NCI-H2171 (cell line): Measurements from ENCODE around the gene MAN1A1.

Experiments used
- DNase-seq: peaks from one replicate; lab custom pipeline; 2025; lab: John Stamatoyannopoulos, UW

MAN1A1 gene

GRCh38 chr6:119346450-119346849, 3.1 kb downstream of the MAN1A1 start:
- no peak for DNase-seq

GRCh38 chr6:119345114-119345513, 4.4 kb downstream of the MAN1A1 start:
- DNase-seq, result no peak

DNA sequence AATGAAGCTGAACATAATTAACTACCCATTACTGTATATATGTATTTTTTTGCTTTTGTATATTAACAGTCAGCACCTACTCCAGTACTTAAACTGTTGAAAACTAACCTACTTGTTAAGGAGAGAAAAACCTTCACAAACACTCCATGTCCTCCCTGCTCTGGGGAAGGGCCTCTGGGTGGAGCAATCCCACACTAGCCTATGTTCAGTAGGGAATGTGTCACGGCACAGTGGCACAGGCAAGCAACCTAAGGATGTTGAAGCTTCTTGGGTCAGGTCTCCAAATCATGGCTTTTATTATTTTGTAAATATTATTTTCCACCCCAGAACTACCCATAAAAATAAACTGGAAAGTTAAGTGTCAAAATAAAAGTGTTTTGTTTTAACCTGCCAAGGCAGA, 5.3 kb downstream of the MAN1A1 start:
- no peak for DNase-seq

DNA sequence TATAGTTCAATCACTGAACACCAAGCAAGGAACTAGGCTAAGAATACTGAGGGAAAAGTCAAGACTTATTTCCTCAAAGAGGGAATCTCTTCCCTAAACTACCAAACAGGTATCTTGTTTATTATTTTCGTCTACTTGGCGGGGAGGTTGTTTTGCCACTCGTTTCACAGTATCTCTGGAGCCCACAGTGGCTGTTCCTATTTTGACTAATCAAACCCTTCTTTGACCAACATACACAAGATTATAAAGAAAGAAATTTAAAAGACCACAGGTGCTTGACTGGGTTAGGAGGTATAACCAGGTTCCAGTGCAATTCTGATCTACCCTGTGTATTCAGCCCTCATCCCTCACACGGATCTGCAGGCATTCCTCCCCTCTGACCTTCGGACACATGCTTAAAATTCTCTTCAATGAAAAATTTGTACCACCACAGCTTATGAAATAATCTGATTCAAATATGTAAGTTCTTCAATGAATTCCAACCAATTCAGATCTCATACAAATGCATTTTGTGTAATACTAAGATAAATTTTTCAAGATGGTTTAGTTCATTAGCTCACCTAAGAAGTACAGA, 5.9 kb downstream of the MAN1A1 start:
- no peak for DNase-seq

GRCh38 chr6:119343167-119343566, 6.4 kb downstream of the MAN1A1 start:
- DNase-seq, result no peak

GRCh38 chr6:119342430-119342829, 7.1 kb downstream of the MAN1A1 start:
- no peak for DNase-seq

- DNase-seq, result no peak
Observed at GRCh38 chr6:119340796-119341487, 8.6 kb downstream of the MAN1A1 start.

GRCh38 chr6:119339941-119340456, 9.6 kb downstream of the MAN1A1 start:
- no peak for DNase-seq

DNA sequence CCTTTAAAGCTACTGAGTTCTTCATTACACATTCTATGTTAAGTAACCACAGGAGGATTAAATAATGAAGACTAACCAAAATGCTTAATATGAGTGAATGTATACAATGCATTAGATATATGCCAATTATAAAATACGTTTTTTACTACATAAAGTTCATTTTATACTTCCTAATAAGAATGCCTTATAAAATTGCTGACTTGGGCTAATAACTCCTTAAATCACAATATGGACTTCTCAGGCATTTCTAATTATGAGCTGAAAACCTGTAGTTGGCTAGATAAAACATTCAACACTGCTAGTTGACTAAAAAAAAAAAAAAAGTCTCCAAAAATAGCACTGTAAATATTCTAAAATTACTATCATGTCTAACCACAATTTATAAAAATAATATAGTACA, 11.8 kb downstream of the MAN1A1 start:
- no peak for DNase-seq

DNA sequence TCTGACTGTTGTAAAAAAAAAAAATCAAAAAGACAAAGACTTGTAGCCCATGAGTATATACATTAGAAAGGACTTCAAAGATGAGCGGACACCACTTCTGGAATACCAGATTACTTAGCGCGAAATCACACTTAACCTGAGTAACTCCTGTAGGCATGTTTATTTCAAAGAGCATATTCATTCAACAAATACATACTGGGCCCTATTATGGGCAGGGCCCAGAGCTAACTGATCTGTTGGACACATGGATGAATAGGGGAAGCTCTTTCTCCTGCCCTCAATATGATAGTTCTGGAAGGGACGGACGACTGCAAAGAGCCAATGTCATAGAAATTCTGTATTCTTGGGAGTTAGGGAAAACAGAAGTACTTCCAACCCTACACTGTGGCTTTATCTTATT, 12.3 kb downstream of the MAN1A1 start:
- DNase-seq, result no peak

DNA sequence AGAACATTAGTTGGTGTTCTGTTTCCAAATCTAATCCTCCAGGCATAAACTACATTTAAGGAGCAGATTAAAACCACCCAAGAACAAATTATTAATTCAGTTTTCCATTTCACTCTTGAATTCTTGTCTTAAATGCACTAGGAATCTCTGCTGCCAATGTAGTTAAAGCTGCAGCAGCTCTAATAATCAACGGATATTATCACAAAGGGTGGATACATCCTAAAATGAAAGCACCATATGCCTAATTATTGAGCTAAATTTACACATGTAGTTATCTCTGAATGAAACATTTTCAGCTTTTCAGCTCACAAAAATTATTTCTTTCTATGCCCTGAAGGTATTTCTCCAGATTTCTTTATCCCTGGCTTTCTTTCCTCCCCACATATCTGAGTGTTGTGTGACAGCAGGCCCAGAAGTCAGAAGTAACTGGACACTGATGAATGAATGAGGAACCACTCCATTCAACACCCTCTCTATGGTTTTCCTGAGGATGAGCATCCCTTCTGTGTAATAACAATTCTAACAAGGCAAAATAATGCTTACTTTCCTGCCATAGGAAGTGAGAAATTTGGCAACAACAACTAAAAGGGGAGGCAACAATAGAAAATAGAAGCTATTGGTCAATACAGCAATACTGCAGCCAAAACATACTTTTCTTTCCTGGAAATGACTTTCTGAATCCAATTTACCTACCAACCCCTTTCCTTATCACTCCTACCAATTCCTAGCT, 14.9 kb downstream of the MAN1A1 start:
- no peak for DNase-seq

DNA sequence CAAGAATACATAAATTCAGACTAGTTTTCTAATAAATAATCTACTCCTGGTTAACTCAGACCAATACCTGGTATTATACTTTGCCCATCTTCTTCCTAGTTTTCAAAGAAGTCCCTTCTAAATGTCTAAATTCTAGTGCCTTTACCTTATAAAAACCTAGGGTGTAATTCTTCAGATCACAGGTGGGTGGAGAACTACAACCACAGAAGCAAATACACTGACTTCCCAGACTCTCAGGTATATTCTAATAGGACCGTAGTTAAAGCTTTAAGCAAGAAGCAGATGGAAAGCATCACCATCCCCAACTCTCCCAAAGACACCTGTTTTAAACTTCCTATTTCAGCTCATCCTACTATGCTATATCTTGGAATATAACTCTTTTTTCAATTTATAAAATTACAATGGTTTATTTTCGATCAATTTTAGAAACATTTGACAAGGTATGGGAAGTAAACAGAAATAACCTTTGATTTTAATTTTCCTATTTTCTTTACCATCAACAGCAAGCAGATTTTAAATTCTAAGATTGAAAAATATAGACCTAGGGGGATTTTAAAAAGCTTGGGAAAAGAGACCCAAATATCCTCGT, 15.8 kb downstream of the MAN1A1 start:
- peak; percentile 28 for DNase-seq

DNA sequence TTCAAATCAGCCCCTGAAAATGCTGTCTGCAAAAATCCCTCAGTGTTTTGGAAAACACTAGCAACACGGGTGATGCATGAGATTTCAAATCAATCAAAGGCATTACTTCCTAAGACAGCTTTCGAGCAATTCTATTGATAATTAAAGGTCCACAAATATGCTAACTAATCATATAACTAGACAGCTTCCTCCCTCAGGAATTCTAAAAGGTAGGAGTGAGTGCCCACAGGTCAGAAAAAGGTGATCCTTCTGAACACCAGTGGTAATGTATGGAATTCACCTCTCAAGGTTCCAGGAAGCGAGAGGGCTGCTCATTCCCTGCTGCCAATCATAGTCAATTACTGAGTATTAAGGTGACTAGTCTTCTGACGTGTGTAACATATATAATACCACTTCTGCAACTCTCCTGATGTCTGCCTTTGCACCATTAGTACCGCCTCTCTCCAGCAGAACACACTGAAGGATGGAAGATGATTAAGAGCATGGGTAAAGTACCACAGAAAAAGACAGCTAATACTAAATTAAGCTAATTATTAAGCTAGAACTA, 16.4 kb downstream of the MAN1A1 start:
- no peak for DNase-seq

- no peak for DNase-seq
Observed at GRCh38 chr6:119331663-119332286, 17.8 kb downstream of the MAN1A1 start.

DNA sequence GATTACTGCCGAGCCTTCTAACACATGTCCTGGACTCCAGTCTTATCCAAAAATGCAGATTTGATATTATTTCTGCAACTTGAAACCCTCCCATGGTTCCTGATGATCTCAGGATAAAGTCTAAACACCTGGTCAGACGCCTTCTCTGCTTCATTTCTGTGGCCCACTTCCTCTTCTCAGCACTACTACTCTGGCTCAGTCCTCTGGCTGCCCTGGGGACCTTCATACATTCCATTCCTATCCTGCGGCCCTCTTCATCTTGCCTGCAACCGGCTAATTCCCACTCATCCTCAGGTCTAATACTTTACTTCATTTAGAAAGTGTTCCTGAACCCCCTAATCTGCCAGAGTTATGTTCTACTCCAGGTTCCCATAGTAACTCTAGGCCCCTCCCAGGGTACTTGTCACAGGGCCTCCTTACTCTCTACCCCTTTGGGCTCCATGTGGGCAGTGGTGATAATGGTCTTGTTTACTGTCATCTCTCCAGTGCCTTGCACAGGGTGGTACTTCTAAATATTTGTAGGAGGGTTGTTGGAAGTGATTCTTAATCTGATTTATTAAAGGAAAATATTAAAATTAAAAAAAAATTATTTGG, 18.9 kb downstream of the MAN1A1 start:
- DNase-seq, result no peak

GRCh38 chr6:119329794-119330180, 19.8 kb downstream of the MAN1A1 start:
- no peak for DNase-seq

- no peak for DNase-seq
Observed at GRCh38 chr6:119328892-119329793, 20.4 kb downstream of the MAN1A1 start.

- no peak for DNase-seq
Observed at GRCh38 chr6:119328254-119328653, 21.3 kb downstream of the MAN1A1 start.

DNA sequence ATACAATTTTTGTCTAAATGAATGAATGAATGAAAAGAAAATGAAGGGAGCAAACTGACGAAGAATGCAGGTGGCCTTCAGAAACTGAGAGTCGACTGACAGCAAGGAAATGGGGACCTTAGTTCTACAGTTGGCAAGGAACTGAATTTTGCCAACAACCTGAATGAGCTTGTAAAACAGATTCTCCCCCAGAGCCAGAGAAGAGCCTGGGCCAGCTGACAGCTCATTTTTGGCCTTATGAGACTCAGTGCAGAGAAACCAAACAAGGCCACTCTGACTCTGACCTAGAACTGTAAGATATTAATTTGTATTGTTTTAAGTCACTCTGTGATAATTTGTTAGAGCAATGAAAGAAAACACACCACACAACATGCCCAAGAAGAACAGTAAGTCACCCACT, 21.8 kb downstream of the MAN1A1 start:
- no peak for DNase-seq

GRCh38 chr6:119326291-119327005, 23.1 kb downstream of the MAN1A1 start:
- DNase-seq, result no peak
